Activated naive CD4-positive, alpha-beta T cell treated with anti-CD3 and anti-CD28 coated beads, Interleukin-2, amount 50 U/mL, for 16 hours (primary cell): ENCODE measurements around the gene LHFPL2.

Experiments
- DNase-seq: peaks from one replicate; pipeline ENCODE4 v3.0.0-alpha.2; 2020

LHFPL2 gene

GRCh38 chr5:78563621-78564020 is 85.0 kb downstream of the LHFPL2 start:
- no peak for DNase-seq

GRCh38 chr5:78562714-78563330 is 85.8 kb downstream of the LHFPL2 start:
- DNase-seq: no peak

- no peak for DNase-seq
These were observed 86.6 kb downstream of the LHFPL2 start for GRCh38 chr5:78562001-78562400.

- DNase-seq: no peak
These were observed 87.3 kb downstream of the LHFPL2 start for GRCh38 chr5:78561261-78561660.

- DNase-seq: no peak
These were observed 88.3 kb downstream of the LHFPL2 start for GRCh38 chr5:78560000-78560855.

- no peak for DNase-seq
These were observed 91.0 kb downstream of the LHFPL2 start for GRCh38 chr5:78557601-78558000.

GRCh38 chr5:78555870-78556269 is 92.7 kb downstream of the LHFPL2 start:
- no peak for DNase-seq

DNA sequence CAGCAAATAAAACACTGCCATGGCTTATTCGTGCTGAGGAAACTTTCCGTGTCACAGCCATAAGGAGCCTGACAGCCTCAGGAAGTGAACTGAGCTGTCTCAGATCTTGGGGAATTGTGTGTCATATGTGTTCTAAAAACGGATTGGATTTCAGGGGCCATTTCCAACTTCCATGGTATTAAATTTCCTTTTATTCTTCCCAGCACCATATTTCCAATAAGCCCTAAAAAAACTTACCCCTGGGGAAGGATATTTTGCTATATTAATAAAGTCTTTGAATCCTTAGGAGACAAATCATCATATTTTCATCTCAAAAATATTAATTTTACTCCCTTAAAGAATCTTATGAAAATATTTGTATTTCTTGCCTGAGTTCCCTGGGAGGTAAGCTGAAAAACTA is 93.9 kb downstream of the LHFPL2 start:
- DNase-seq: no peak

DNA sequence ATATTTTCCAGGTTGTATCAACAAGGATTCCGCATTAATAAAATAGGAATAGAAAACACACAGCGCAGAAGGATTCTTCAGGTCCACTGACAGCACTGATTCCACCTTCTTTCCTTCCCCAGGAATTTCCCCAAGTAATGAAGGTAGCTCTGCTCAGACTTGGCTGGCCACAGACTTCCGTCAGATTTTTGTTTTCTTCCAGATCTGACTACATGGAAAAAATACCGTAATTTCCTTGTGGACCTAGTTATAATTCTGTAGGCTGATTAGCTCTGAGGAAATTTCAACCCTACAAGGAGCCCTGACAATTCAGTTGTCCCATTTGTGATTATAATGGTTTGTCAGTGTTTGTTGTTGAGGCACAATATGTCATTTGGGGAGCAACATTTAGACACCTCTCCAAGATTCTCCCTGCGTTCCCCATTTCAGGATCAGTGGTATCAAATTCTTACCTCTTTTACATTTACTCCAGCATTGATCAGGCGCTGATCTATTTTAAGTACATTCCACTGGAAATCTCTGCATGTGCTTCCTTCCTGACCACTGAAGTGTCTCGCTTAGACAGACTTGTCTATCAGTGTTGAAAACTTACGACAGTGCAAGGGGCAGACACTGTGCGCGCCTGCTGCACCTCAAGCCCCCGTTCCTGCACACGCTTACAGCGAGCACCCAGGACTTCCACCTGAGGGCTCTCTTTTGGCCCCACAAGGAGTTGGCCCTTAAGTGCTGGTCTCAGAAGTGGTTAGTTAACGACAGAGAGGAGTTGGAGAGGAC is 94.8 kb downstream of the LHFPL2 start:
- no peak for DNase-seq

DNA sequence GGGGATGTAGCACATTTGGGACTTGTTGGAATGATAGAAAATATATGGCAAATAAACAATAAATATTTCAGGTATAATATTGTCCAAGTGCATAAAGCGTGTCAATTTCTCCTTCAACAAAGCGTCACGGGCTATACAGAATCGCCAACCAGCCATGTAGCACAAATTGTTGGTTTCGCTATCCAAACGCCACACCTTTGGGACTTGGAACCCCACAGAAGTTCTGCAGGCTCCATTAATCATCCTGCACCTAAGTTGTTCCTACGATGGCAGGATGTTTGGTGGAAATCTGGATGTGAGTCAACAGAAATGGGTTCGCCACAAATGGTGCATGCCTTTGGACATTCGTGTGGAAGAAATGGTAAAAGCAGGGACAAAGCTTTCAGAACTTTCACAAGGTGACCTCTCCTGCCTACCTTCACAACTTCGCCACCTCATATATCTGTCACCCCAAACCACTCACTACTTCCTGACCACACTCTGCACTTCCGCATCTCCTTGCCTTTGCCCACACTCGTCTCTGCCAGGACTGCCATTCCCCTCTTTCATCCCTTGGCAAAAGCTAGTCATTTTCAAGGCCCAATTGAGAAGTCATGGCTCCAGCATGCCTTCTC is 95.7 kb downstream of the LHFPL2 start:
- DNase-seq: no peak

- no peak for DNase-seq
These were observed 97.7 kb downstream of the LHFPL2 start for GRCh38 chr5:78550891-78551290.

GRCh38 chr5:78549043-78549442 is 99.5 kb downstream of the LHFPL2 start:
- DNase-seq: no peak

DNA sequence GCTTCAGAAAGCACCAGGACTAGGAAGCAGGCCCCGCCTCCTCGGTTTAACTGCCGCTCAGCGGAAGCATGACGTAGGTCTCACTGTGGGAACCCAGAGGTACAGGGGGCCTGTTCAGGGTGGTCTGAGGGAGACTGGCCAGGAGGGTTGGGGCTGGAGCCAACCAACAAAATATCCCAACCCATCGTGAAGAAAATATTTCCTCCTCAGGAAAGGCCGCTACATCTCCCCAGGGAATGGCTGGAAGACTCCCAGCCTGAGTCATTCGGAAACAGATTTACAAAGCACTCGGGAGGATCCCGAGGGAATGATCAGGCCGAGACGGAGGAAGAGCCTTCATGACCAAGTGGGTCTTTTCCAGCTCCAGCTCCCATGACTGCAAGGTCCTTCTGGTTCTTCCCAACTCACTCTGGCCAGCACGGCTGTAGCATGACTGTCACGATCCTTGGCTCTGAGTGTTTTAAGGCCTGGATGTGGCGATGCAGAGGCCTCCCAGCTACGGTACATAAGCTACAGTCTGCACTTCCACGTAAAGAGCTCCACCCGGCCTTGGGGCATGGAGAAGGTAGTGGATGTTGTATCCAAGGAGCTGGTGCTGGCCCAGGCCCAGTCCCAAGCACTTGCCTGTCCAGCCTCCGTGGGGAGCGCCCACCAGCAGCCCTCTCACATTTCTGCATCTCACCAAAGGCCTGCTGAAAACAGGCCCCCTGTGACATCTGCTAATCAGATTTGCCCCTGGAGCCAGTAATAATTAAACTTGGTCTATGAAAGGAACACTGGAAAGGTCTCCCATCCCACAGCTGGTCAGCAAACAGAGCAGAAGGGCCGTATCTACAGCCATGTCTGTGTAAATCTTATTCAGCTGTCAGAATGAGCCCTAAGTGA is 100.6 kb downstream of the LHFPL2 start:
- DNase-seq: no peak

DNA sequence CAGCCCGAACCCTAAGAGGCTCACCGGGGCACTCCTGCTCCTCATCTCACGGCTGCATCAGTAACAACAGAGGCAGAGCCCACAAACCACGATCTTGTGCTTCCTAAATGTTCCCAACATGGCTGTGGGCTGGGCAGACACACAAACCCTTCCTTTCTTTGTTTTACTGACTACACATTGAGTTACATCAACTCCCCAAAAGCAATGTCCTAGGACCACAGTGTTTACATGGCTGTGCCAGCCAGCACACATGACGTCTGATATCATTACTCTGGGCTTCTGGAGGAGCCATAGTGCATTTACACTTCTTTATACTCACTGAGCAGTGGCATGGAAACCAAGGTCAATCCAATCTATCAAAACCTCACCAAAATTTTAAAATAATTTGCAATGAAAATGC is 101.4 kb downstream of the LHFPL2 start:
- no peak for DNase-seq

DNA sequence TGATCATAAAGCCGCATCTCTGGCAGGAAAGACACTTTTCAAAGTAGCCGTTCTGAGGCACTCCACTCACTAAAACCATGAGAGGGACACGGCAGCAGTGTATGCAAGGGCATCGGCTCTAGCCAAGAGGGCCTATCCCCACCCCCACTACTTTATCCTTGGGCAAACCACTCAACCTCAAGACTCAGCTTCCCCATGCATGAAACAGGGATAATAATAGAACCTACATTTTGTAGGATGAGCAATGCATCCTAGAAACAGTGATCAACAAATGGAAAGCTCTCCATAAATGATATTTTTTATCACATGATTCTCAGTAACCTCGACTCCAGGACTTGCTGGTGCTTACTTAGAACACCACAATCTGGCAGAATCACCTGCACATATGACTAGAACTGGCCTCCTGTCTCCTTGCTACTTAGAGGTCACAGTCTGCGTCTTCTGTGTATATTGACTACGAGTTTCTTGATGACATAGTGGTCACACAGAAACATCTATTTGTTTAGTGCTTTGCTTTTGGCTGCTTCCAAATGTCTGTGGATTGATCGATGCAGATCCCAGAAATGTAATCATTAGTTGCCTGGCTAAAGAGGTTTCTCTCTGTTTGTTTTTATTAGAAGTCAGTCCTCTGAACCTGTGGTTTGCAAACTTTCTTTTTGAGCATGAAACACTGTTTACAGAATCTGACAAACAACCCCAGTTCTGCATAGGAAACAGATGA is 102.1 kb downstream of the LHFPL2 start:
- DNase-seq: no peak

DNA sequence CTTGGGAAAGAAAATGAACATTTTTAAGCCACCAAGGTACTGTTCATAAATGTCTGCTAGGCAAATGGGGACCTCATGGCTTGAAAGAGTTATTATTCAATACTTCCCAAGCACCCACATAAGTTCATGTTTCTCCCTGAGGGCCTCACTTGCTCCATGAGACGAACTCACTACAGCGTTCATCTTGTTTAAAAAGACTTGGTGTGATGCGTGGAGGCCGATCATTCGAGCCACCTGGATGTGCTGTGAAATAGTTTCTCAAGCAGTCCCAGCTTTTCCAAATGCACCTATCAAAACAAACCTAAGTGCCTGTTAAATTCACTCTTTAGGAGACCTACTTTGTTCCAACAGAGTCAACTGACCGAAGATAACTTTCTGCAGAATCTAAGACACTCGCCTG is 103.2 kb downstream of the LHFPL2 start:
- DNase-seq: no peak

DNA sequence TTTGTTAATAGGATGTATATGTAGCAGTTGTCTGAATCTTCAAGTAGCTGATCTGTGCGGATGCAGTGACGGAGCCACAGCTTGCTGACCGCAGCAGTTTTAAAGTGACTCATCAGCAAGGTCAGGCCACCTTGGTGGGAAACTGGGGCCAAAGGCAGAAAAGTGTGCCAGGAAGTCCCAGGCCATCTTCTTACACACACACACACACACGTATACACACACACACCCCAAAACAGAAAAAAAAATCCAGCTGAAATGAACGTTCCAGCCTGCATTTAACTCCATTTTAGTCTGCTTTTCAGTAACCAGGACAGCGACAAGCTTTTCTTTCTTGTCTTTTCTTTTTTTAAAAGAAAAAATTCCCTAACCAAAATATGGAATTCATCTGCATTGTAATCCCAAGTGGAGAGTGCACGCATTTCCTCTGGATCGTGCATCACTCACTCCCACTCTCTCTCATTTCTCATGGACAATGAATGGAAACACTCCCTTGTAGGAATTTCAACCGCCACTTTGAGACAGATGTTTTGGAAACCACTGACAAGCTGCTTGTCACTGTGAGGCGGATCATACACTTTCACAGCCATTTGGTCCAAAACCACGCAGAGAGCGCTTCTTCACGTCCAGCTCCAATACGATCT is 103.9 kb downstream of the LHFPL2 start:
- no peak for DNase-seq

- no peak for DNase-seq
These were observed 104.7 kb downstream of the LHFPL2 start for GRCh38 chr5:78543916-78544315.

DNA sequence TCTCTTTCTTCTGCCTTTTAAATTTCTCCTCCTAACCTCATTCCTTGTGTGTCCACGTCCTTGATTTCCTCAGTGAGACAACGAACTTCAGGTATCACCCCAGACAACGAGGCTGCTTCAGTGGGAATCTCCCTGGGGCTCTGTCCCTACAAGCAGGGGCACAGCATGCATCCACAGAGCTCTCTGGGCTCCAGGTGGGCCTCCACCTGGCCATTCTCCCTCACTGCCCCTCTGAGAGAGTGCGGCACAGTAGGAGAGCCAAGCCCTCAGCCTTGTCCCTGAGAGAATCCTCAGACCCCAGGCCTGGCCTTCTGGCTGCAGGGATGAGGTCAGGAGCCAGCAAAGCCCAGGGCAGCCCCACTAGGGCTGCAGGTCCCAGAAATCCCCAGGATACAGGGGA is 105.3 kb downstream of the LHFPL2 start:
- no peak for DNase-seq

GRCh38 chr5:78542321-78542840 is 106.2 kb downstream of the LHFPL2 start:
- DNase-seq: no peak
